Stimulated activated CD4-positive, alpha-beta T cell treated with anti-CD3 and anti-CD28 coated beads, Interleukin-4, amount 100 ng/mL, for 24 hours (primary cell): Measurements from ENCODE around the gene KRTCAP3.

ENCODE experiments used
- DNase-seq: peaks from one replicate; pipeline ENCODE4 v3.0.0-alpha.2; 2020

The KRTCAP3 gene

GRCh38 chr2:27441226-27441926 is 805 bp upstream of the KRTCAP3 start:
- no peak for DNase-seq

DNA sequence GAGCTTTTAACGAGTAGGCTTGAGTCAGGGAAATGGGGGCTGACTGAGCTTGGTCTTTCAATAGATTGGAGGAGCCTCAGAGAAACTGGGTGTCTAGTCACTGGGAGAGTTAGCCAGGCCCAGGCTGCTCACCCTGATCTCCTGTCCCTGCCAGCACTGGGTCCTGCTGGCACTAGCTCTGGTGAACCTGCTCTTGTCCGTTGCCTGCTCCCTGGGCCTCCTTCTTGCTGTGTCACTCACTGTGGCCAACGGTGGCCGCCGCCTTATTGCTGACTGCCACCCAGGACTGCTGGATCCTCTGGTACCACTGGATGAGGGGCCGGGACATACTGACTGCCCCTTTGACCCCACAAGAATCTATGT is 720 bp downstream of the KRTCAP3 start:
- no peak for DNase-seq

DNA sequence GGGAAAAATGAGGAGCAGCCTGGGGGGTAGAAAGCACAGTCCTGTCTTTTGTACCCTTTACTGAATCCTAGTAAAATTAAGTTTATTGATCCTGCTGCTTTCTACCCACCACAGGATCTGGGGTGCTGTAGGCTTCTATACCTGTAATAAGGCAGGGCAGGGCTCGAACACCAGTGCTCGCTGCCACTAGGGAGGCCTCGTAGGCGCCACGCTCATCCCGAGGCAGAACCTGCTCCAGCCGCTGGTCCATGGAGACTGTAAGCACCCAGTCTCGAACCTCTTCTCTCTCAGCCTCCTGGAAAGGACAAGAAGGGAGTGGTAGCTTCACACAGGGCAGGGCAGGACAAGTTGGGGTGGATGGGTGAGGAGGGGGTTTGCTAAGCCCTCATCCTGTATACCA is 3.0 kb downstream of the KRTCAP3 start:
- DNase-seq: no peak

DNA sequence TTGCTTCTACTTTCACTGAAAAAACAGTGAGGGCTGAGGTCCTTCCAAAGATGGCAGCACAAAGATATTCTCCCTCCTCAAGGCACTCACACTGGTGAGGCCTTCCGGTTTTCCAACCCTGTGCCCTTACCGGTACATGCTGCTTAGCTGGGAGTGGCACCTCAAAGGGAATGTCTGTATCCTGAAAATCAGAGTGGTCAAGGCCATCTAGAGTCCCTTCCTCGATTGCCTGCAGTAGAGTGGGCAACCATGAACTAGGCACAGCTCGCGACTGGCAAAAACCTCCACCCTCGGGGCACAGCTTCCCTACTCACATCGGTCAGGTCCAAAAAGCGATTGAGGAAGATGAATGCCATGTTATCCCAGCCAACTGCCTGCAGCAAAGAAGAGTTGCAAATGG is 3.4 kb downstream of the KRTCAP3 start:
- DNase-seq: no peak

- DNase-seq: no peak
Observed at GRCh38 chr2:27446057-27446456, 3.9 kb downstream of the KRTCAP3 start.

DNA sequence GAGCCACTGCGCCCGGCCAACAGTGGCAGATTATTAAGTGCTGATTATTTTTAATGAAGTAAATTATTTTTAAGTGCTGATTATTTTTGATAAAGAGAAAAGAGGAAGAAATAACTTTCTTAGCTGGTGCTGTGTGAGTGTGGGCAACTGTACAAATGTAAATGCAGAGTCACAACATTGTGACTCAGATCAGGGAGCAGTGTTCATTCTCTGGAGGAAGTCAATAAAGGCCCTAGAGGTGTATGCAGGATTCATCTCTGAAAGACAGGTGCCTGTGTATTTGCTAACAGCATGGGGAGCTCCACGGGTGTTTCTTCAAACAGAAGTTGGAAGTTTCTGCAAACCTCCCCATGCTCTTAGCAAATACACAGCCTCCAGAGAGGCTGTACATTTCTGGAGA is 6.2 kb downstream of the KRTCAP3 start:
- no peak for DNase-seq

DNA sequence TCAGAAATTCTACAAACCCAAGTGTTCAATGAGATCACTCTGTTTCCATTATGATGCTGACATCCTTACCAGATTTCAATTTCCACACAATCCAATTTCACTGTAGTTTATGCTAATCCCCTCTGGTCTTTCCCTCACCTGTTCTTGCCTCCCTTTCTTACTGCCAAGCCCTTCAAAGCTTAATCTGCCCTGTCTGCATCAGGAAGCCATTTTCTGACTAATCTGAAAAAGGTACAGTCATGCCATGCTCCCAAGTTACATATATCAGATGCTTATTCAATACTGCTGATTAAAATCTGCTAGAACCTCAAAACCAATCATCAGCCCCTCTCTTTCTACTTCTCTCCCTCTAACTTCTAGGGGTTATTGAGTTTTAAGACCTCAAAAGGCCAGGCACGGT is 8.9 kb downstream of the KRTCAP3 start:
- no peak for DNase-seq

DNA sequence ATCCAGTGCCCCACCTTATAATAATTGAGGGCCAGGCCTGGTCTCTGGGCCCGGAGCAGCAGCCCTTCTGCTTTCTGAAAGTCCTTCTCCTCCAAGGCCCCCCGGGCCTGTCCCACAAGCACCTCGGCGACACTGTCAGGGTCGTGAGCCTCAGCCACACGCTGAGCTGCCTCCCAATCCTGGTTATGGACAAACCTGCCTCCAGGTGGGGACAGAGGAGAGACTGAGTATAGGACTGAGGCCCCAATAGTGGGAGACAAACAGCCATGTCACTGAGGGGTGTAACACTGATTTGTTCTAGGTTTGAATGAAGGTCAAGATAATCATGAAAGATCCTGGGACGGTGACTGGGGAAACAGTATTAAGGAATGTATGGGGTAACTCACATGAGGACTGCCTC is 11.8 kb downstream of the KRTCAP3 start:
- DNase-seq: no peak

- DNase-seq: no peak
Observed at GRCh38 chr2:27461118-27461517, 18.9 kb downstream of the KRTCAP3 start.

DNA sequence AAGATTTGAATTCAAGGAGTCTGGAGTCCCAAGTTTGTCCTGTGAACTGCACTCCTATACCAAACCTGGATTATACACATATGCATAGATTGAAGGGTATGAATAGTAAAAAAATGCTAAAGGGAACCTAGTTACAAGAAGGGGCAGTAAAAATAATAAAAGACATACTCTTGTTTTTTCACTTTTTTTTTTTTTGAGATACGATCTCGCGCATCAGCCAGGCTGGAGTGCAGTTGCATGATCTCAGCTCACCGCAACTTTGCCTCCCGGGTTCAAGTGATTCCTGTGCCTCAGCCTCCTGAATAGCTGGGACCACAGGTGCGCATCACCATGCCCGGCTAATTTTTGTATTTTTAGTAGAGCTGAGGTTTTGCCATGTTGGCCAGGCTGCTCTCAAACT is 22.3 kb downstream of the KRTCAP3 start:
- DNase-seq: no peak

DNA sequence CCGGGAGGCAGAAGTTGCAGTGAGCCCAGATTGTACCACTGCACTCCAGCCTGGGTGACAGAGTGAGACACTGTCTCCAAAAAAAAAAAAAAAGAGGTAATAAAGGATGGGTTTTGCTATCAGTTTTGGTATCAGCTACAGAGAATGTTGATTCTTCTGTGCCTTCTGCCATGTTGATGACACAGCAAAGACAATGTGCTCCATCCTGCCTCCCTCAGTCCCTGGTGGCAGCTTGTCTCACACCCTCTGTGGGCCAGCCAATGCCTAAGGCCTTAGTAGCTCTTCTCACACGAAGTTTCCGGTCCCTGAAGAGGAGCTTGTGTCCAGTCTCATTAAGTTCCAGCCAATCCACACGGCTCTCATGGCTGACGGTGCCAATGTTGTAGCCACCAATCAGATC is 29.8 kb downstream of the KRTCAP3 start:
- DNase-seq: no peak

- no peak for DNase-seq
Observed at GRCh38 chr2:27485496-27485895, 43.3 kb downstream of the KRTCAP3 start.

GRCh38 chr2:27489118-27489497 is 46.9 kb downstream of the KRTCAP3 start:
- no peak for DNase-seq

GRCh38 chr2:27489498-27490397 is 47.6 kb downstream of the KRTCAP3 start, which contains the start of gene IFT172:
TSS of gene IFT172 (minus strand) at chr2:27489743. CDS start at chr2:27489653, 90 bp downstream.
- DNase-seq: peak; percentile 99

DNA sequence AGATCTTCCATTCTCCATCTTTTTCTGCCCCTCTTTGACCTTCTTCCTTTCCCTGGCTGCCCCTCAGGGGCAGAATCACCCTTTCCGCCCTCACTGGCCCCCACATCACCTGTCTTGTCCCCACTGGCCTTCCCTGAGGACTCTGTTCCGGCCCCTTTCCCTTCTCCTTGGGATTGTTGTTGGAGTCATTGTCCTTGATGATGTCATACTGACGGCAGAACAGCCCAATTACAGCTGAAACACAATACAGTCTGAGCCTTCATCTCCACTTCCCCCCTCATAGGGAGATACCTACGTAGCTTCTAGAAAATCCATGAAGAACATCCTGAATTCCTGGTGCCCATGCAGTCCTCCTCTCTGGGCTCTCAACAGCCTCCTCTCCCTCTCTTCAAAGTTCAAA is 50.4 kb downstream of the KRTCAP3 start:
- DNase-seq: no peak

GRCh38 chr2:27493948-27494283 is 51.7 kb downstream of the KRTCAP3 start:
- DNase-seq: no peak
